Stimulated activated CD4-positive, alpha-beta T cell treated with anti-CD3 and anti-CD28 coated beads, TNF-alpha, amount 100 ng/mL, for 48 hours (primary cell): ENCODE data around the gene TBC1D22B.
A peak's percentile ranks its signal among the peaks of the same experiment; 100 is the strongest.

Experiments used
- DNase-seq, 3 donors: peaks; one replicate each; pipeline ENCODE4 v3.0.0-alpha.2; 2020; ENCODE audit warnings: low read depth in 3 of 3

The TBC1D22B gene

DNA sequence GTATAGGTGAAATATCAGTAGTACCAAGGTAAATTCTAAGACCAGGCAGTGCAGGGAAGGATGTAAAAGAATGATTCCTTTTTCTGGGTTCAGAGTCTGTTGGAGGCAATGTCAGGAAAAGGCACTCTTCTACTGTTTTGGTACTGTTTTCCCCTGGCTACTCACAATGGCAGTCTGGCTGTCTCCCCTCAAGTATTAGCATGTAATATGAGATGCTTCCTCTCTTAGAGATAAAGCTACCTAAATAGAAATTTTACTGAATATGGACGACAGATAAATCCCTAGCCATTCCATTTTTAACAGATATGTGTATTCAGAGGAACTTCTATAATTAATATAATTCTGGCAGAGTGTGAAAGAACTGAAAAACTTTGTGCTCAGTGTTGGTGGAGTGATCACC is 99.7 kb downstream of the TBC1D22B start:
- DNase-seq: no peak

DNA sequence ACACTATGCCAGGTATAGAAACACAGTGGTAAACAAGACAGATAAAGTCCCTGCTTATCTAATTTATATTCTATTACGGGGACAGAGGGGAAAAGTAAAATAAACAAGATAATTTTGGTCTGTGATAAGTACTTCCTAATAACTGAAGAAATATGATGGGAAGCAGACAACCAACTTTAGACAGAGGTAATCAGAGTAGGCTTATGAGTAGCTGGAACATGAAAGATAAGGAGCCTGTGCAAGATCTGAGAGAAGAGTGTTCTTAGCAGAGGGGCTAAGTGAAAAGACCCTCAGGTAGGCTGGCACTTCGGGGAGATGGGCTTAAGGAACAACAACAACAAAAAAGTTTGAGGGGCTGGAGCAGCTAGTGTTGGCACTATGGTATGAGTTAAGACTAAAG is 100.3 kb downstream of the TBC1D22B start:
- no peak for DNase-seq

DNA sequence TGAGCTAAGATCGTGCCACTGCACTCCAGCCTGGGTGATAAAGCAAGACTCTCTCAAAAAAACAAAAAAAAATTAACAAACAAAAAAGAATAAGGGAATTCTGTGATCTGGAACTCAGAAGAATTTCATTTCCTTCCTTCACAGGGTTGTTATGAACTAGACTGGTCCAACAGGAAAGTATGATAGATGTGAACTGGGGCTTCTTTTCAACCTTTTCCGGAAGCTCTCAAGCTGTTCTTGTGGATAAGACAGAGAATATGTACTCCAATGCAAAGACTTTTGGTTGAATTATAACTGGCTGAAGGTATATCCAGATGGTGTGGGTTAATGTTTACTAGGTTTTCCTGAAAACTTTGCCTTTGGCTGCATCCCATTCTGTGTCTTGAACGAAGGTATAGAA is 101.5 kb downstream of the TBC1D22B start:
- no peak for DNase-seq

DNA sequence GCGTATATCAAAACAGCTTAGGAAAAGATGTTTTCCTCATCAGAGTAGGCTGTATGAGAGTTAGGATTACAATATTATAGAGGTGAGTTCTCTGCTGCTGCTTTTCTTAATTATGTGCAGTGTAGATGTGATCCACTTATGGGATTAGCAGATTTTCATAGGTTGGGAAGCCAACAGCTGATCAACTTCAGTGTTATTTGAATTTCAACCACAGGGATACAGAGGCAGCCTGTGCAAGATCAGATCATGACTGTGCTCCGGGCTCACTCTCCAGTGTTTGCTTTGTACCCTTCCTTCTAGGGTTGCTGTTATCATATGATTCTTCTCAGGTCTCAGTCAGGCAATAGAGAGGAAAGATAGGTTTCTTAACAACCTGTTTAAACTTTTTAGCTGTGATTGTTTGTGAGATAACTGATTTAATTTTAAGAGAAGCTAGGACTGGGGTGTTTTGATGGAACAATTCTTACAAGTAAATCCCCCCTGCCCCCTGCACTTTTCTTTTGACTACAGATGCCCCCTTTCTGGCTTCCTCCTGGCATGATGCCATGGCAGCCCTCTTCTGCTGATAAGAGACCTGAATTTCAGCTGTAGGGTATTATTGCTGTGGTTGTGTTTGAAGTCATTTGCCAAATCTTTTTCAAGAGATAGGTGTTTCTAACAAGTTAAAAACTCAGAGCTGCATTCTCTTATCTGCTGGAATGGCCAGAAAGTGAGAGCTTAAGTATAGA is 104.7 kb downstream of the TBC1D22B start:
- DNase-seq: no peak

DNA sequence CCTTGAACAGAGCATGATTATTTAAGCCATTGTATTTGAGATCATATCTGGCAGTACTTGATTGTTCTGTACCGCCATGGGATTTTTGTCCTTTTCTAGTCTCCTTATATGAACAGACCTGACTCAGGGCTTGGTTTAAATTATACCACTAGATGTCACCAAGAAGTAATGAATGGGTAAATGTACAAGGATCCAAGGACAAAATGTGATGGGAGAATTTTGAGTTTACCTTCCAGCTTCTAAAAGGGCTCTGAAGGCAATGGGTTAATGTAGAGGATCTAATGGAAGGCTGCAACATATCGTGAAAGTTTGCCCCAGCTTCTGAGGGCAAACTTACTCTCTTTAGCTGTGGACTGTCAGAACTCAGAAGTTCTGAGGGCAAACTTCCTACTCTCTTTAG is 108.2 kb downstream of the TBC1D22B start:
- no peak for DNase-seq

DNA sequence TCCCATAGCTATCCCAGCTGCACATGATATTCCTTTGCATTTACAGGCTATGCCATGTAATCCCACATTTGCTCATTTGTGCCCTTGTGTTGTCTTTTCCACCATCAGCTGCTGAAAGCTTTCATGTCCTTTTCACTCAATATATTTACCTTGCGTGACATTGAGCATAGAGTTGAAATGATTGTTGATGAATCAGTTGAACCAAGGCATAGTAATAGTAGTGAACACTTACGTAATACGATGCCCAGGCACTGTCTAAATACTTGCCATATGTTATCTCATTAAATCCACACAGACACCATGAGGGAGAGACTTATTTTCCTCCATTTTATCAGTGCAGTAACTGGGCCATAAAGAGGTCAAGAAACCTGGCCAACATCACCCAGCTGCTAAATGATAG is 109.3 kb downstream of the TBC1D22B start:
- DNase-seq: no peak

DNA sequence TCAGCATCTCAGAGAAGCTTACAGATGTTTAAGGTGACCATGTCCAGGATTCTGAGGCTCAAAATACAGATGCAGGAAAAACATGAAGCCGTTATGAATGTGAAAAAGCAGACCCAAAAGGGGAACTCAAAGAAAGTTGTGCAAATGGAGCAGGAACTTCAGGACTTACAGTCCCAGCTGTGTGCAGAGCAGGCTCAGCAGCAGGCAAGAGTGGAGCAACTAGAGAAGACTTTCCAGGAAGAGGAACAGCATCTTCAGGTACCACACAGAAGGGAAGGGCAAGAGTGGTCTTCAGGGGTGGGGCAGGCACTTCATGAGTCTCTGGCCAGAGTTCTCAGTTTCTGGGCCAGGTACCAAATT is 111.4 kb downstream of the TBC1D22B start:
- no peak for DNase-seq

DNA sequence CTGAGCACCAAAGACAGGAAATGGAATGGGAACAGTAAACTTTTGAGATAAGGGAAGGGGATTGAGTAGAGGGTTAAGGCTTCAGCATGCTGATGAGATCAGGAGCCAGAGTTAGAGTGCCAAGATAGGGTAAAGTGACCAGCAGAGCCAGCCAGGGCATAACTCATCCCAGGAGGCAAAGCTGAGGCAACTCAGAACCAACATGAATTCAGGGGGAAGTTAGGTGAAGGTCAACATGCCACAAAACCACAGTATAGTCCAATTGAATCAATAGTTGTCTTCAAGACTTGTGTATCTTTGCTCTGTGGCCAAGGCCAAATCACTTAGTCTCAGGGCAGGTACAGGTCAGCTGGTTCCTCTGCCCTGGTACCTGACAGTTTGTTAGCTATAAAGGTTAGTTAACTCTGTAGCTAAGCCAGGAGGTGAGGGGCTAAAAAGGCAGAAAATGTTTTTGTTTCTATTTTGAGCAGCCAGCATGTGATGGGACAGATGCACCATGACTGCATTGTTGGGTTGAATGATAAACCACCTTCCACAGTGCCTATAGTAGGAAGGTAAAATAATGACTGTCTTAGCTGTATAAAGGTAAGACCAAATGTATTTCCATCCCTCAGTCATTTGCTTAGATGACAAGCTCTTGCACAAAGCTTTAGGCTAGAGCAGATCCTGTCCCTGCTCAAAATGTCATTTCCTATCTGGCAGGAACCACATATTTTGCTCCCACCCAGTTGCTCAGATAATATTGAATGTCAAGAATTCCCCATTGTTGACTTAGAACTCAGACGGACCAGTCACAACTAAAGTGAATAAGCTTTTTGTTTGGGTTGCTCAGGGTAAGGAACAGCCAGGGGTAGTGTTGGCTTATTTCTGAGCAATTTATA is 112.0 kb downstream of the TBC1D22B start:
- DNase-seq: no peak

DNA sequence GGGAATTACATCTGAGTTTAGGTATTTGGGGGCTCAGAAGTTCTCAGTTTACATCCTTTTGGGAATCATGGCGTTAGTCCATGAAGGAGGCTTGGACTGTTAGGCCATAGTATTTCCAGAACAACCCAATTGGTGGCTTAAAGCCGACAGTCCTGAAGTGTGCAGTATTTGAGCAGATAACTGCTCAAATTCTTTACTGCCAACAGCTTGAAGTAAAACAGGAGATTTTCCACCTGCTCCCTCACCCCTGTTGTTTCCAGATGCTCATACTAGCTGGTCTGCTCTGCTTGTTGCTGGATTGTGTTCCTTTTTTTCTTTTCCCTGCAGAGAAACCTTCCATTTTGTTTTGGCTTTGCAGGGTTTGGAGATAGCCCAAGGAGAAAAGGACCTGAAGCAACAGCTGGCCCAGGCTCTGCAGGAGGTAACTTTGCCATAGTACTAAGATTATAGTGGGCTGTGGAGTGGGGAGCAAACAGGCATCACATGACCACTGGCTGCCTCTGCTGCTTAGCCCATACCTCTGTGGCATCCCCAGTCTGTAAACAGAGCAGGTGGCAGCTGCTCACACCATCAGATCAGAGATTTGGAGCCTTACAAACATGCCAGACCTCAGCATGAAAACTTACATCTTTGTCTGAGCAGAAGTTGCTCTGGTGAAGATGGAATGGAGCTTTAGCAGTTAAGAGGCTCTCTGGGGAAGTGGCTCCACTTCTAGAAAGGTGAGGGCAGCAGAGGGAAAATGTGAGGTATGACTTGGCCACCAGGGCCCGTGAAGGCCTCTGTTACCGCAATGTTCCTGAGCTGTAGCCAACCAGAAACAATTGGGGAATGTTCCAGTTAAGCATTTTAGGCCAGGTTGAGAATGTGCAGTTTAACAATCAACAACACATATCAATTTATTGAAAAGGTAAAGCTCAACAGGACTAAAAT is 113.8 kb downstream of the TBC1D22B start:
- DNase-seq: no peak

DNA sequence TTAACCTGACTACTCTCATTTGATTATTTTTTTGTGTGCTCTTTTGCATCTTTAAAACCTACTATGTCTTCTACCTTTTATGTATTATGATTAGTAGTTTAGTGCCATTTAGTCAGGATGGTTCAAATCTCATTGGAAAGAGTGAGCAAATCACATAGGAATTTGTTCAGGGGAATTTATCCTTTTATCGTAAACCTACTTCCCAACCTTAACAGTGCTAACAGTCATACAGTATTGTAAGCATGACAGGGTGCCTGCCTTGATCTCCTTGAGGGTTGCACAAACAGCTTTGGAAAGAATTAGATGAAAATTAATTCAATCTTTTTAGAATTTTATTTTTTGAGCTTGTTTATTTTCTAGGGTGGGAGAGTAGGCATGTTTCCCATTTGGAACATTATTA is 114.5 kb downstream of the TBC1D22B start:
- DNase-seq: no peak

DNA sequence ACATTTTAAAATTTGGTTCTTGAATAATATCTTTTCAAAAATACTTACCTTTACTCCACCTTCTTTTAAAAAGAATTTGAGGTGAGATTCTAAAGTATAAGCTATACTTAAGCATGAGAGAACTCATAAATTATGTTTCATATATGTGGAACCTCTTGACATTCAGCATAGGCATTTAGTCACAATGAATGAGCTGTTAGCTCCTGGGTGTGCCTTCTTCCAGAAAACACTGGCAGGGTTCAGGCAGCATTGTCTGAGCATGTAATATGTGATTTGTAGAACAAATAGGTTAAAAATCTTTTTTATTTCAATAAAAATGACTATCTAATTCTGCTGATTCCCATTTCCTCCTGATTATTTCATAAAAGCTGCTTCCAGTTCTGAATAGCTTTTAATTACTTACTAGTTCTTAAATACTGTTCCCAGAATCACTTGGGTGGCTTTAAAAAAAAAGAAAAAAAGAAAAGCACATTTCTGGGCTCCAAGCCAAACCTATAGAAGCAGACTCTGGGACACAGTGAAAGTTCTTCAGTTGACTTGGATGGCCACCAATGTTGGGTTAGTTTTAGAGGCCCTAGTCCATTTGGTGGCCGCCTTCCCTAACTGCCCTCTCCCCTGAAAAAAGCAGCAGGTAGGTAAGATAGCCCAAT is 116.4 kb downstream of the TBC1D22B start:
- DNase-seq: no peak

DNA sequence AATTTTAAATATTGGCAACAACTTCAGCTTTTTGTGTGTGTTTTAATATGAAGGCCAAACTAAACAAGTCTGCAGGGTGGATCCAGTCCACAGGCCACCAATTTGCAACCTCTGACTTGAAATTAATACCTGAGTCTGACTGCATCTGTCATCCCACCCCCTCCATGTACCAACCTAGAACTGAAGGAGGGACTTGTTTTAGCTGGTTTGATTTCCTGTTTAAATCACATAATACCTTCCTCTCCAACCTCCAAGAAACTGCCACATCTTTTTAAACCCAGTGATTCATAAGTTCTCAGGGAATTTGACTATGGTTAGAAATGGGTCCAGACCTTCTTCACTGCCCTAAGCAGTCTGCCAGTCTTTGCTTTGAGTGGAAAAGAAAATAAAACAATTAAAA is 117.8 kb downstream of the TBC1D22B start:
- DNase-seq: no peak

DNA sequence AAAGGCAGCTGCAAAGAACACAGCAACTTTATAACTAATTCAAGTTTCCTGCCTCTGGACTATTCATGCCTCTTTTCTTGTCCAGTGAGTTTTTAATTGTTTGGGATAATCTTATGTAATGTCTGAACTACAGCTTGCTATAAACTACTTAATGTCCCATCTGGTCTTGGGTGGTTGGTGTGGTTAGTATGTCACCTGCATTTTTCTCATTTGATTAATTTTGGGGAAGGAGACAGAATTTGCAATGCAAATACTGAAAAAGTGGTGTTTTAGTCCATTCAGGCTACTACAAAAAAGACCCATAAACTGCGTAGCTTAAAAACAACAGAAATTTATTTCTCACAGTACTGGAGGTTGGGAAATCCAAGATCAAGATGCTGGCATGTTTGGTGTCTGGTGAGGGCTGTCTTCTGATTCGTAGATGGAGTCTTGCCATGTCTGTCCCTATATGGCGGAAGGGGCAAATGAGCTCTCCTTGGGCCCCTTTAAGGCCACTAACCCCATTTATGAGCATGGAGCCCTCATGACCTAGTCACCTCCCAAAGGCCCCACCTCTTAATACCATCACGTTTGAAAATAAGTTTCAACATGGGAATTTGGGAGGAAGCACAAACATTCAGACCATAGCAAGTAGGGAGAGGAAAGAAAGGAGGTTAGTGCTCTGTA is 118.6 kb downstream of the TBC1D22B start:
- no peak for DNase-seq

DNA sequence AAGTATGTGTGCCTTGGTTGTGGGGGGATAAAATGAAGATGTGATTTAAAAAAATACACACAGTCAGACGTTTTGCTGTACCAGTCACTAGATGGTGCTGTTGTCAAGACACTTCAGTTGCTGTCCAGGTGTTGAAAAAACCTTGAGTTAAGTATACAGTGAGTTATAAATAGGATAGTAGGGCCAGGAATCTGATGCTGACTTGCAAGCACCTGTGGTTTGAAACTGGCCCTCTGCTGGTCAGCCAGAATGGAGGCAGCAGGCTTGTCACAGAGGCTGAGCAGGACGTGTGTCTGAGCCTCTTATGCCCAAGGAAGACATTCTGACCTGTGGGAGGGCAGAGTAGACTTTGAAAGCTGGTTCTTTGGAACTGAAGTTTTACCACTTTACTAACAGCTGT is 124.0 kb downstream of the TBC1D22B start:
- peak in 1 of 3 donors; percentile 5 for DNase-seq
